CD4-positive, alpha-beta T cell (primary cell): ENCODE data around the gene IPO7. TPM values are rescaled to one million over a fixed set of nuclear protein-coding genes. Genes with fewer than 3 reads are reported as not detected.
"Not testable (repeated sequence)": the region's sequence is repeated elsewhere in the genome, so short reads cannot be mapped to it uniquely, and the experiment has no call there.

ENCODE experiments used
- ATAC-seq: fragments of 200-7000 bp; cut with Tn5 transposase; one replicate; pipeline ENCODE4 v1.10.0; 2022; ENCODE audit warnings: mild to moderate bottlenecking; ENCODE audit not compliant: poor library complexity
- CTCF ChIA-PET: fragments of 350-600 bp; sonication (Branson Sonifier 250); formaldehyde crosslinking; loops from one replicate; lab custom pipeline; 2021; ENCODE audit warnings: antibody characterized with exemption, inconsistent platforms; lab: Charles Lee
- POLR2A ChIA-PET: fragments of 350-600 bp; sonication (Branson Sonifier 250); formaldehyde crosslinking; loops from one replicate; lab custom pipeline; 2021; ENCODE audit warnings: antibody characterized with exemption, inconsistent platforms; lab: Charles Lee
- DNase-seq, 14 experiments: peaks; one replicate each; pipeline ENCODE4 v3.0.0-alpha.2; 2013 to 2020; ENCODE audit warnings: mixed read lengths in 2 of 14
- H3K27ac ChIP-seq, 2 donors: one replicate each; pipeline versions ENCODE4 v1.5.1 to v1.7.0; 2013; ENCODE audit warnings: low read length in 2 of 2, low read depth in 1 of 2, mild to moderate bottlenecking in 1 of 2
- H3K27me3 ChIP-seq, 2 experiments: 1 replicate in 1 of 2; 2 replicates in 1 of 2; pipeline versions ENCODE4 v1.6.1 to v1.7.0; 2013; ENCODE audit warnings: low read length in 2 of 2, control low read depth in 1 of 2, mild to moderate bottlenecking in 1 of 2, moderate library complexity in 1 of 2; ENCODE audit not compliant: insufficient read depth in 2 of 2, control insufficient read depth in 1 of 2
- H3K36me3 ChIP-seq: one replicate; pipeline ENCODE4 v1.6.1; 2013; ENCODE audit warnings: low read length, control low read depth; ENCODE audit not compliant: insufficient read depth
- H3K4me1 ChIP-seq: one replicate; pipeline ENCODE4 v1.6.1; 2013; ENCODE audit warnings: low read length, control low read depth; ENCODE audit not compliant: insufficient read depth
- H3K4me3 ChIP-seq: one replicate; pipeline ENCODE4 v1.5.1; 2013; ENCODE audit warnings: mild to moderate bottlenecking, low read length, moderate library complexity
- H3K9me3 ChIP-seq, 2 experiments: 1 replicate in 1 of 2; 2 replicates in 1 of 2; pipeline versions ENCODE4 v1.6.1 to v1.7.0; 2013; ENCODE audit warnings: low read length in 2 of 2, mild to moderate bottlenecking in 2 of 2, control low read depth in 1 of 2, moderate library complexity in 1 of 2; ENCODE audit not compliant: control insufficient read depth in 1 of 2, insufficient read depth in 1 of 2
- H3K27ac Mint-ChIP-seq: one replicate; pipeline ENCODE4 v1.8.0; 2020; ENCODE audit warnings: mixed read lengths
- H3K27me3 Mint-ChIP-seq: one replicate; pipeline ENCODE4 v1.8.0; 2021; ENCODE audit warnings: mixed read lengths
- H3K36me3 Mint-ChIP-seq: one replicate; pipeline ENCODE4 v1.8.0; 2021; ENCODE audit warnings: low read depth, mixed read lengths
- H3K4me1 Mint-ChIP-seq: one replicate; pipeline ENCODE4 v1.8.0; 2021; ENCODE audit warnings: low read depth, mixed read lengths
- H3K4me3 Mint-ChIP-seq: one replicate; pipeline ENCODE4 v1.8.0; 2020; ENCODE audit warnings: mild to moderate bottlenecking, mixed read lengths
- H3K9me3 Mint-ChIP-seq: one replicate; pipeline ENCODE4 v1.8.0; 2020; ENCODE audit warnings: mixed read lengths
- intact Hi-C, 2 experiments: fragments of 100-400 bp; cut with DNase I in 1 of 2; cut with micrococcal nuclease in 1 of 2; formaldehyde crosslinking; loops; one replicate each; pipeline versions ENCODE4 v1.15.1 to v1.9.0; 2023 to 2025; cut with DNase I, micrococcal nuclease
- total RNA-seq, 174 experiments: library from RNA in 2 of 174; stranded (reverse) in 2 of 174; gene quantifications; one replicate each; pipeline ENCODE4 v1.2.3 and lab custom pipeline; 2021 to 2026
- TF ChIP-seq, protein P1 (sequence below): fragments of 200-600 bp; IDR thresholded peaks from one replicate; pipeline ENCODE4 v1.8.0; 2022; ENCODE audit warnings: antibody characterized with exemption, mild to moderate bottlenecking

IPO7 gene
- total RNA-seq, 2 experiments from 2014 or later, result 40.7 to 51.6 TPM

DNA sequence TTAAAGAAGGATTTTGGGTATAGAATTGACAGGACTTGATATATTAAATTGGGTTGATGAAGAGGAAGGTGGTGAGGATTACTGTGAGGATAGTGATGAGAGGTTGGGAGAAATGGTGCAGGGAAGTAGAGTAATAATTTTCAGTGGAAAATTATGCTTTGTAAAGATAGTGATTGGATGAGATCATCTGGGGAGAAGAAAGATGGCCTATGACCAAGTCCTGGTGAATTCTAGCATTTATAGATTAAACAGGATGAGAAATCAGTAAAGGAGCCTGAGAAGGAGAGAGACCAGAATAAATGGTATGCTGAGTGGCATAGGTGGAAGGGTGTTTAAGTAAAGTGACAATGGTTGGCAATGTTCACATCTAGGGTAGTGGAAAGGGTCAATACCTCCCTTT is 15.0 kb downstream of the IPO7 start:
- POLR2A ChIA-PET, result no interaction called here
- DNase-seq (no peak), ATAC-seq (no peak)
- Histone ChIP-seq H3K36me3 (peaks cover 7% of the 10 kb centered on the region), H3K4me1 (peaks cover 18% of the 10 kb centered on the region), H3K4me3 (no peak overlapping the region), H3K27ac (no peak overlapping the region), H3K27me3 (no peaks in the 10 kb centered on the region), H3K9me3 (no peaks in the 10 kb centered on the region)
- Mint-ChIP-seq H3K4me1 (peaks cover 48% of the 10 kb centered on the region), H3K27me3 (no peaks in the 10 kb centered on the region), H3K36me3 (peaks cover 33% of the 10 kb centered on the region), H3K4me3 (no peak overlapping the region), H3K9me3 (no peaks in the 10 kb centered on the region), H3K27ac (peak overlapping the region; percentile 3)
- intact Hi-C loops, result no loop called here
- CTCF ChIA-PET, result no interaction called here
- TF ChIP-seq, protein P1, sequence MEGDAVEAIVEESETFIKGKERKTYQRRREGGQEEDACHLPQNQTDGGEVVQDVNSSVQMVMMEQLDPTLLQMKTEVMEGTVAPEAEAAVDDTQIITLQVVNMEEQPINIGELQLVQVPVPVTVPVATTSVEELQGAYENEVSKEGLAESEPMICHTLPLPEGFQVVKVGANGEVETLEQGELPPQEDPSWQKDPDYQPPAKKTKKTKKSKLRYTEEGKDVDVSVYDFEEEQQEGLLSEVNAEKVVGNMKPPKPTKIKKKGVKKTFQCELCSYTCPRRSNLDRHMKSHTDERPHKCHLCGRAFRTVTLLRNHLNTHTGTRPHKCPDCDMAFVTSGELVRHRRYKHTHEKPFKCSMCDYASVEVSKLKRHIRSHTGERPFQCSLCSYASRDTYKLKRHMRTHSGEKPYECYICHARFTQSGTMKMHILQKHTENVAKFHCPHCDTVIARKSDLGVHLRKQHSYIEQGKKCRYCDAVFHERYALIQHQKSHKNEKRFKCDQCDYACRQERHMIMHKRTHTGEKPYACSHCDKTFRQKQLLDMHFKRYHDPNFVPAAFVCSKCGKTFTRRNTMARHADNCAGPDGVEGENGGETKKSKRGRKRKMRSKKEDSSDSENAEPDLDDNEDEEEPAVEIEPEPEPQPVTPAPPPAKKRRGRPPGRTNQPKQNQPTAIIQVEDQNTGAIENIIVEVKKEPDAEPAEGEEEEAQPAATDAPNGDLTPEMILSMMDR, result no peak

DNA sequence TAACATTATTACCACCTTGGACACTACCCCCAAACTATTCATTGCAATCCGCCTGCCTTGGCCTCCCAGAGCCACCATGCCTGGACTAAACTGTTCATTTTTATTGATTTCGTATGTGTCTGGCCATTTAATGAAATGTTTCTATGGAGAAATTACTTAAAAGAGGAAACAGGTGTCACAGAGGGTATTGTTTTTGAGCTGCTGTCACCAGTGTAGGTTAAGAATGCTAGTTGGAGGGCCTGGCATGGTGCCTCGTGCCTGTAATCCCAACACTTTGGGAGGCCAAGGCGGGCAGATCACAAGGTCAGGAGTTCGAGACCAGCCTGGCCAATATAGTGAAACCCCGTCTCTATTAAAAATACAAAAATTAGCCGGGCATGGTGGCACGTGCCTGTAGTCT is 17.4 kb downstream of the IPO7 start:
- Mint-ChIP-seq H3K36me3 (peaks cover 42% of the 10 kb centered on the region), H3K4me1 (peaks cover 37% of the 10 kb centered on the region)
- H3K4me3 ChIP-seq, H3K9me3 ChIP-seq, H3K27me3 ChIP-seq, ATAC-seq, DNase-seq, intact Hi-C loops, CTCF ChIA-PET, H3K9me3 Mint-ChIP-seq, H3K27ac Mint-ChIP-seq, H3K4me1 ChIP-seq, H3K27me3 Mint-ChIP-seq, H3K4me3 Mint-ChIP-seq, H3K27ac ChIP-seq: not testable (repeated sequence)
- POLR2A ChIA-PET, result interaction anchor here (0.6 kb wide), 1 partner anchor 89 kb away, joined by 3 read pairs; no protein-coding TSS in a partner anchor
- peaks cover 15% of the 10 kb centered on the region for H3K36me3 ChIP-seq

DNA sequence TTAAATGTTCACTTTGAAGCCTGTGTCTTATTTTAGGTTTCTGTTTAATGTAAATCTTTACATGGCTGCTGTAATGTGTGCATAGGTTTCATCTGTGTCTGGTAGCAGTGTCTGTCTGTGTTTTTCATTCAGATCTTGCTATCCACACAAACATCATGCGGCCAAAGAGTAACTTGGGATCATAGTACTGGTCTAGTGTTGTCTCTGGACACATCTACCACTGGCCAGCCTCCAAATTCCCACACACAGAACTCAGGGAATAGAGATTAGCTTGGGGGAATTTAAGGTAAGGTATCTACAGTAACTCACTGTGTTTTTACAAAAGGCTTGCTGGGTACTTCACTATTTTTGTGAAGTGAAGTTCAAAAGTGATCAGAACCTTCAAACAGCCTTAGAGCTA is 44.3 kb downstream of the IPO7 start:
- peaks cover 89% of the 10 kb centered on the region for H3K36me3 Mint-ChIP-seq
- no peaks in the 10 kb centered on the region for H3K27me3 Mint-ChIP-seq
- DNase-seq (no peak), ATAC-seq (no peak)
- no peak overlapping the region for H3K4me3 Mint-ChIP-seq
- ChIA-PET CTCF (no interaction called here), POLR2A (no interaction called here)
- intact Hi-C loops, result no loop called here
- no peak overlapping the region for H3K27ac Mint-ChIP-seq
- Histone ChIP-seq H3K4me3 (no peak overlapping the region), H3K27ac (no peak overlapping the region), H3K36me3 (peaks cover 71% of the 10 kb centered on the region), H3K9me3 (no peaks in the 10 kb centered on the region), H3K4me1 (no peaks in the 10 kb centered on the region), H3K27me3 (no peaks in the 10 kb centered on the region)
- no peaks in the 10 kb centered on the region for H3K9me3 Mint-ChIP-seq
- TF ChIP-seq, protein P1, result no peak
- no peaks in the 10 kb centered on the region for H3K4me1 Mint-ChIP-seq

DNA sequence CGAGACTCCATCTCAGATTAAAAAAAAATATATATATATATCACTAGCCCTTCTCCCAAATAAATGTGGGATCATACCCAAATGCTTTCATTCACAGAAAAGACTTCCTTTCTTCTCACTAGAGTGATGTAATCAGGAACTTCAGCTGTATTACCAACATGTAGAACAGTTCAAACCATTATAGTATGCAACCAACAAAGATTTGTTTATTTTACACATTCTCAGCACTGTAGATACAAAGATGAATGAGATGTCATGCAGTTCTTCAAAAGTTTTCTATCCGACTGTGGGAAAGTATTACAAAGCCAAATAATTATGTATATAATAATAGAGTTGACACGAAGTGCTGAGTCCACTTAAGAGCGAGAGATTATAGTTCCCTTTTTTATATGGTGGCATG is 54.2 kb downstream of the IPO7 start:
- no peak overlapping the region for H3K4me3 ChIP-seq
- TF ChIP-seq, protein P1, result no peak
- H3K27me3 Mint-ChIP-seq, result no peaks in the 10 kb centered on the region
- H3K4me1 Mint-ChIP-seq, result no peaks in the 10 kb centered on the region
- intact Hi-C loops, result no loop called here
- peaks cover 84% of the 10 kb centered on the region for H3K36me3 ChIP-seq
- no peak overlapping the region for H3K27ac ChIP-seq
- POLR2A ChIA-PET, result no interaction called here
- no peaks in the 10 kb centered on the region for H3K27me3 ChIP-seq
- CTCF ChIA-PET, result no interaction called here
- H3K4me1 ChIP-seq, result no peaks in the 10 kb centered on the region
- no peaks in the 10 kb centered on the region for H3K9me3 Mint-ChIP-seq
- ATAC-seq, result no peak
- no peak overlapping the region for H3K4me3 Mint-ChIP-seq
- peaks cover 86% of the 10 kb centered on the region for H3K36me3 Mint-ChIP-seq
- no peak overlapping the region for H3K27ac Mint-ChIP-seq
- no peaks in the 10 kb centered on the region for H3K9me3 ChIP-seq
- DNase-seq, result no peak
